Measurements from ENCODE around the gene FGF5.
A peak's percentile ranks its signal among the peaks of the same experiment; 100 is the strongest.
"Not testable (repeated sequence)": the region's sequence is repeated elsewhere in the genome, so short reads cannot be mapped to it uniquely, and the experiment has no call there.

Gene FGF5

DNA sequence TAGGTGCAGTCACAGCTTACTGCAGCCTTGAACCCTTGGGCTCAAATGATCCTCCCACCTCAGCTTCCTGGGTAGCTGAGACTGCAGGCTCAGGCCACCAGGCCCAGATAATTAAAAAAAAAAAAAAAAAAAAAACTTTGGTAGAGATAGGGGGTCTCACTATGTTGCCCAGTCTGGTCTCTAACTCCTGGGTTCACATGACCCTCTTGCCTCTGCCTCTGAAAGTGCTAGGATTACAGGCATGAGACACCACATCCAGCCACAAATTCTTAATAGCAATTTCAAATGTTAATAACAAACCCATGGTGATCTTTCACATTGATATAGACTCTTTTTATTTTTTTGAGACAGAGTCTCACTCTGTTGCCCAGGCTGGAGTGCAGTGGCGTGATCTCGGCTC lies 12.3 kb upstream of the FGF5 start:
- DNase-seq (ENCODE audit: low read depth): no peak

DNA sequence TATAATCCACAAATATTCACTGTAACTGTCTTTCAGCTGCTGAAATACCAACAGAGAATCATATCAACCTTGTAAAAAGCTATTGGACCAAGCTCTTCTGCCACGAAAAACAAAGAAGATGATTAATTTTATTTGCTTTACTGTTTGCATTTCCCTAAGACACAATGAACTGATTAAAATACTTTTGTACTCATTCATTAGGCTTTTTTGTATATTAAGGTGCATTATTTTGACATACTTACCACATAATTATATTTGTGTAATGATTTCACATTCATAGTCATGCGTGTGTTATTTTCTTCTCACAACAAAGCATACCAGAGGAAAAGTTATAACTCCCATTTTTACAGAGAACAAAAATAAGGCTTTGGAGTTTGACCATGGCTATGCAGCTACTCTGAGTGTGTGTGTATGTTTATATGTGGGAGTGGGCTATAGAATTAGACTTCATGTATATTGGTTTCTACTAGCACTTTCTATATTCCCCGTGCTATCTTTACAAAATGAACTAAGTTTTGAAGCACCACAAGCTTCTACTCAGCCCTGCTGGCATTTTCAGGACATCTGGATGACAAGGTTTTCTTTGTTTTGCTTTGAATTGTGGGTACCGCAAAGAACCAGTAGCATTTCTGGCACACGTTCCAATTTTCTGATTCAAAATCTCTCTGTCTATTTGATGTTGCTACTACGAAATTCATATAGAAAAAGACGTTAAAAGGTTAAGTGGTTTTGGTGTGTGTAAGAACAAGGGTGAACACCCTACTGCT lies 11.0 kb upstream of the FGF5 start:
- DNase-seq (ENCODE audit: low read depth): no peak

DNA sequence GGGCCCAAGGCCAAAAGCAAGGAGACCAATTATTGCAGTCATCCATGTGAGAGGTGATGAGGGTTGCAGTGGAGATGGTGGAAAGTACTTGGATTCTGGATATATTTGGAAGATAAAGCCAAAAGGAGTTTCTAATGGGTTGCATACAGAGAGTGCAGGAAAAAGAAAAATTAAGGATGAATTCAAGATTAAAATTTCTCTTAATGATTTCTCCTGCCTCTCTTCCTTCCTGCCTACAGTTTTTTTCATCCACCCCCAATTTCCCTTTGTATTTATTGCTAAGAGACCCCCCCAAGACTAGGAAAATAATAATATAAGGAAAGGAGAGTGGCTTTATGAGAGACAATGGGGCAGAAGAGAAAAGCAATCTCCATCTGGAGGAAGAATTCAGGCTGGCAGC lies 8.6 kb upstream of the FGF5 start:
- DNase-seq (ENCODE audit: low read depth): no peak

GRCh38 chr4:80259012-80259411 lies 7.5 kb upstream of the FGF5 start:
- no peak for DNase-seq (ENCODE audit: low read depth)

- DNase-seq (ENCODE audit: low read depth): no peak
Observed at GRCh38 chr4:80259817-80260216, 6.6 kb upstream of the FGF5 start.

GRCh38 chr4:80261989-80262600 lies 4.4 kb upstream of the FGF5 start:
- DNase-seq (ENCODE audit: low read depth): no peak

DNA sequence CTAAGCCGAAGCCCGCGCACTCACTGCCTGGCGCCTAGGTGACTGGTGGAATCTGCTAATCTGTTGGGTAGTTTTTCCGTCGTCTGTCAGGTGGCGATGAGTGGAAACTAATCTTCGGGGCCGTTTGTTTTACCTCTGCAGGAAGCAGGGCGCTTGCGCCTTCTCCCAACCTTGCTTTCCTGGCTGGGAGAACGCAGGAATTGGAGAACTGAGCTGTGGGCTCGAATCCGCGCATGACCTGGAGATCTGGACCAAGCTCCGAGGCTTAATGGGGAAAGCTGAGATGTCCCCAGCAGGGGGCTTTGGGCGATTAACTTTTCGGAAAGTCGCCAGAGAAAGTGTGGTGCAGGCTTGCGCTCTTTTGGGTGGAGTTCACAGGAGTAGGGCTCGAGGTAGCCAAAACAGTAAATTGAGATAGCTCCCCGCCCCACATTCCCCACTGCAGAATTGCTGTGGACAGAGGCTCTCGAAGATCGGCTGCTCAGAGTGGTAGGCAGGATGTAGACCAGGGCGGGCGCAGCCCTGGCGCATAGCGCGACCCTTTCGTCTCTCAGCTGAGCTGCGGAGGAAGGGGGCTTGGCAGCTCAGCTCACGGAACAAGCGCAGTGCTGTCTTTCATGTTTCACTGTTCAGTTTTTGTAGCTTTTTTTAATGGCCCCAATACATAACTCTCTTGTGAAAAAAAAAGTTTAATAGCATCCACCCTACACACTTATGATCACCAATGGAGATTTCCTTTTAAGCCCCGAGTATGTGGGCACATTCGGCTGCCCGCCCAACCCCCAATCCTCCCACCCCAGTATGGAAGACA lies 2.7 kb upstream of the FGF5 start:
- no peak for DNase-seq (ENCODE audit: low read depth)

- DNase-seq (ENCODE audit: low read depth): no peak
Observed at GRCh38 chr4:80264352-80264647, 2.2 kb upstream of the FGF5 start.

DNA sequence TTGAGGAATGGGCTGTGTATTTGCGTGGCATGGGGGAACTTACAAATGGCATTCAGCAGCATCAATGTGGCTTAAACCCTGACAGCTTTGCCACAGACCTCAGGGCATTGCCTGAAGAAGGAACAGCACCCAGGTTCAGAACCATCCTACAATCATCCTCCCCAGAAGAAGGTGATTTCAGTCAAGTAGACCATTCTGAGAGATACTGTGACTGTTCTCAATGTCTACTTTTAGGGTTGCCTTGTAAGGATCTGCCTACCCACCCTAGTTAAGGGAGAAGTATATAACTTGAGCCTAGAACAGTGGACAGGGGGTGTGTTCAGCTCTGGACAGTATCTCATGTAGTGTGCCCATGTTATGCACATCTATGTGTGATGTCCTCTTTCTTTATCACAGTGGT lies 1.6 kb upstream of the FGF5 start:
- DNase-seq (ENCODE audit: low read depth): no peak

DNA sequence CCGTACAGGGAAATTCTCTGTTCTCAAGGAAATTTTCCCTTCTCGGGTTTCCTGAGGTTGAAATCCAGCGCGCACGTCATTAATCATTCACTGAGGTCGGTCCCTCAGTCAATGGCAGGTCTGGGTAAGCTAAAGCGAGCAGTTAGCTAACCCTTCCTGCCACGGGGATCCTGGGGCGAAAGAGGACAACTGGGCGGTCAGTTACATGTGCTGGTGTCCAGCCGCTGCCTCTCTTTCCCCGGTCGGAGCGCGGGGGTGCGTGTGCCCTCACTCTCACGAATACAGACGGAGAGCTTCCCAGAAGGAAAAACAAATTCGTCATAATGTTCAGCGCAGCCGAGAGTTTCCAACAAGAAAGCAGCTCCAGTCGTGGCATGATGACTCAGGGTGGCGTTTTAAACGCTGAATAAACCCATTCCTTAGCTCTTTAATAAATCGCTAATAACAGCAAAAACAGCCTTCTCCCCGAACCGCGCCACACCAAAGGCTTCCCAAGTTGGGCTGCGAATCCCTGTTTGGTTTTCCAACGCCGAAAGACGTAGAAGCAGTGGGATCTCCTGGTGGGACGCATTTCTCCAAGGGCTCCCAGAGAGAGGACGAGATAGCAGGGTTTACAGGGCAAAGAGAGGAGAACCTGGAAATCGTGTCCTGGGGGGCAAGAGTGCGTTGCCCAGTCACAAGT lies 752 bp upstream of the FGF5 start:
- DNase-seq (ENCODE audit: low read depth): peak; percentile 51

DNA sequence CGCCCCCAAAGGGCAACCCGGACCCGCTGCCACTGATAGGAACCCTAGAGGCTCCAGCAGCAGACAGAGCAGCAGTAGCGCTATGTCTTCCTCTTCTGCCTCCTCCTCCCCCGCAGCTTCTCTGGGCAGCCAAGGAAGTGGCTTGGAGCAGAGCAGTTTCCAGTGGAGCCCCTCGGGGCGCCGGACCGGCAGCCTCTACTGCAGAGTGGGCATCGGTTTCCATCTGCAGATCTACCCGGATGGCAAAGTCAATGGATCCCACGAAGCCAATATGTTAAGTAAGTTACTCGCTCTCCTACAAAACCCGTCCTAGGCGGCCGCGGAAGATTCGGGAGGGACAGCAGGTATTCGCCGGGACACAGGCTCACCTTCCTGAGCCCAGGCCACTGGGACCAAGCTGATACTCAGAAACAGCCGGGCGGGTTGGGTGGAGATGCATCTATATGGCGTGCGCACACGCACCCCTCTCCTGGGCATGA lies 477 bp downstream of the FGF5 start:
- DNase-seq (ENCODE audit: low read depth): peak; percentile 39

- no peak for DNase-seq (ENCODE audit: low read depth)
Observed at GRCh38 chr4:80268081-80268823, 1.8 kb downstream of the FGF5 start.

DNA sequence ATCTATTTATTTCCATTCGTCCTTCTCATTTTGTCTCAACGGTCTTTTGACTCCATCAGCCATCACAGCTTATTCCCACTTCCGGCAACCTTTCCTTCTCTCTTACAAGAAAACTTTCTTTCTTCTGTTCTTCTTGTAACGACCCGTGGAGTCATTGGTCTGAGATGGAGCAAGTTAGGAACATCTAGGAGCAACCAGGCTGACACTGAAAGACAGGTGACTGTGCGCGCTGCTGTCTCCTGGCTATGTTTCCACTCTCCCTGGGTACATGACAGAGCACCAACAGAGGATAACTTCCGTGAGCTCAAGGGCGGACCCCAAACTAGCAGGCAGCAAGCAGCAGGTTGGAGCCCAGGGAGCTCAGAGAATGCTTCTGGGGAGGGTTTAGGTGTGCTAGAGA lies 2.5 kb downstream of the FGF5 start:
- no peak for DNase-seq (ENCODE audit: low read depth)

DNA sequence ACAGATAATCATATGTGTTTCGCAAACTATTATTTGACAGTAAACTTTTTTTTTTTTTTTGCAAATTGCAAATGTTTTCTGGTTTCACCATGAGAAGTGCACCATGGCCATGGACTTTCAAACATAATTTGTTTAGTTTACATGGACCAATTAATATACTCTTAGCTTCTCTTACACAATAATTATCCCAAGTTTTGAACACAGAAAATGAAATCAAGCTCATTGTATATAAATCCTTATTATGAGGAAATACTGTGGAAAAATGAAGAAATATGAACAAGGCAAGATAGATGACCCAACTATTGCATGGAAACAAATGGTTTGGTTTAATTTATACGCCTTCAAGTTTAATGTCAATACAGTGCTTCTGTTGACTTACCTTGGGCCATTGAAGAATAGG lies 3.9 kb downstream of the FGF5 start:
- no peak for DNase-seq (ENCODE audit: low read depth)

GRCh38 chr4:80270868-80271267 lies 4.4 kb downstream of the FGF5 start:
- no peak for DNase-seq (ENCODE audit: low read depth)

- DNase-seq (ENCODE audit: low read depth): no peak
Observed at GRCh38 chr4:80271801-80272200, 5.3 kb downstream of the FGF5 start.

GRCh38 chr4:80276931-80277330 lies 10.5 kb downstream of the FGF5 start:
- no peak for DNase-seq (ENCODE audit: low read depth)

DNA sequence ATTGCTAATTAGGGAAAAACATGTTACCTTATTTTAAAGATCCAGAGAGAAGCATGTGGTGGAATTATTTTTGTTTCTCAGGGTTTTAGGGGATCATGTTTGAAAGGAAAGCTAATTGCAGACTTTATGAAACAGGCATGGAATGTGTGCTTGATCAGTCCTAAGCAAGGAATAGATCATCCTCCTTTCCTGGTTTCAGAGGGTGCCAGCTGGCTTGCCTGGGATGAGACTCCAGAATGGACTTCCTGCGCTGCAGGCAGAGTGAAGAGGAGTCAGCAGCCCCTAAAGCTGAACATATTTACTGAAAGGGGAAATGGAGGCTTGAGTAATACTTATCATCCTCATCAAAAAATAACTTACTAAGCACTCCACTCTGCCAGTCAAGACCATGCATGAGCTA lies 13.3 kb downstream of the FGF5 start:
- DNase-seq (ENCODE audit: low read depth): no peak

GRCh38 chr4:80286451-80286850 lies 20.0 kb downstream of the FGF5 start:
- DNase-seq (ENCODE audit: low read depth): no peak

DNA sequence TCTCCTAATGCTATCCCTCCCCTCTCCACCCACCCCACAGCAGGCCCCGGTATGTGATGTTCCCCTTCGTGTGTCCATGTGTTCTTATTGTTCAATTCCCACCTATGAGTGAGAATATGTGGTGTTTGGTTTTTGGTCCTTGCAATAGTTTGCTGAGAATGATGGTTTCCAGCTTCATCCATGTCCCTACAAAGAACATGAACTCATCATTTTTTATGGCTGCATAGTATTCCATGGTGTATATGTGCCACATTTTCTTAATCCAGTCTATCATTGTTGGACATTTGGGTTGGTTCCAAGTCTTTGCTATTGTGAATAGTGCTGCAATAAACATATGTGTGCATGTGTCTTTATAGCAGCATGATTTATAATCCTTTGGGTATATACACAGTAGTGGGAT lies 24.2 kb downstream of the FGF5 start:
- DNase-seq (ENCODE audit: low read depth): not testable (repeated sequence)

GRCh38 chr4:80294206-80294605 lies 27.7 kb downstream of the FGF5 start:
- DNase-seq (ENCODE audit: low read depth): no peak

- DNase-seq (ENCODE audit: low read depth): no peak
Observed at GRCh38 chr4:80295336-80295735, 28.9 kb downstream of the FGF5 start.

Measured in HS-27A (cell line).